HG02642 (cell line): ENCODE data around the gene ITGA11.

ENCODE experiments used
- ATAC-seq: cut with Tn5 transposase; IDR thresholded peaks from one replicate; pipeline ENCODE4 v1.9.1; 2021; ENCODE audit warnings: mild to moderate bottlenecking; ENCODE audit not compliant: unreplicated experiment, poor library complexity

The ITGA11 gene

DNA sequence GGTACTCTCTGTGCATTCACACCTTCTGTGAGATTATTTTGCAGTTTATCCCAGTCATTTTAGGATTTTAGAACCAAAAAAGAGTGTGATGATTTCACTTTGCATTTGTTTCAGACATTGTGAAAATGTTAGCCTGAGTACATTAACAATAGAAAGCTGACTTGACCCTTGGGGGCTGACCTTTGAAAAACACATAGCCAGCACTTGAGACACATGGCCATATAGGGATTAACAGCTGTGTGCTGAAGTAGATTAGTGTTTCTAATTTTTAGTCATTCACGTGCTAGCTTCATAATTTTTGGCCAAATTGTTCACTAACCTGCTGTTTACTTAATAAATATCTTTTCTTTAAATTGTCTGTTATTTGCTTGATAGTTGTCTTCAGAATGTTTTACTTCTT lies 151.0 kb downstream of the ITGA11 start:
- ATAC-seq, result no peak

DNA sequence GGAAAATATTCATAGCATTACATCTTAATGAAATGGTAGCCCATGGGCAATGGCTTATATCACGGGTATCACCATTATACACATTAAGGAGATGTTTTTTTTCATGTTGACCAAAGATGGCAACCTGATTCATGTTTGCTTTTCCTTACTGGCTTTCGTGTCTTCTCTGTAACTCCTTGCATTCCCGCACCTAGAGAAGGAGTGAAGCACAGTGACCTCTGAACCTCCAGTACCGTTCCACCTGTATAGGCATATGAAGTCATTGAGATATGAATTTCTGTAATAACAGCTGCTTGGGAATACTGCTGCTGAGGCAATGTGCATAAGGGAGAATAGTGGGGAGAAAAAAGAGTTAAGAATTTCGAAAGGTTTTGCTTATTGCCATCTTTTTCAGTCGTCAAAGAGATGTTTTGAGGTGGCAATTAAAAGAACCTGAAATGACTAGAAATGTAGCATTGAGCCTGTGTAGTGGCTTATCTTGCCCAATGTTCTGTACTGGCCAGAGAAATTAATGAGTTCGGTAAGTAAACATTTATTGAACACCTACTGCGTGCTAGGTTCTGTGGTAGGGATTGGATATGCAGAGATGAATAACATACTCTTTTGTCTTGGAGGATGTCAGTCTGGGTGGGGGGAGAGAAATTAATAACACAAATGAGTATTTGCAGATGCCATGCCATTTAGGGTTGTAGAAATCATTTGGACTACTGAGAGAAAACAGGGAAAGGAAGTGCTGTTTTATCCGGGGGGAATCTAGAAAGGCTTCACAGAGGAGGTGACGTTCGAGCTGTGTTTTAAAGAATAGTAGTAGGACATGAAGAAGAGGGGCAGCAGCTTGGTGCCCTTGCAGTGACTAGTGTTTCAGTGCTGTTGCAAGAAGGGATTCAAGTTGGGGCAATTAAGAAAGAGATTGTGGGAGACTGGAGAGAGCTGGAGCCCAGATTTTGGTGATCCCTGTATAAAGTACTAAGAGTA lies 151.9 kb downstream of the ITGA11 start:
- ATAC-seq, result no peak

DNA sequence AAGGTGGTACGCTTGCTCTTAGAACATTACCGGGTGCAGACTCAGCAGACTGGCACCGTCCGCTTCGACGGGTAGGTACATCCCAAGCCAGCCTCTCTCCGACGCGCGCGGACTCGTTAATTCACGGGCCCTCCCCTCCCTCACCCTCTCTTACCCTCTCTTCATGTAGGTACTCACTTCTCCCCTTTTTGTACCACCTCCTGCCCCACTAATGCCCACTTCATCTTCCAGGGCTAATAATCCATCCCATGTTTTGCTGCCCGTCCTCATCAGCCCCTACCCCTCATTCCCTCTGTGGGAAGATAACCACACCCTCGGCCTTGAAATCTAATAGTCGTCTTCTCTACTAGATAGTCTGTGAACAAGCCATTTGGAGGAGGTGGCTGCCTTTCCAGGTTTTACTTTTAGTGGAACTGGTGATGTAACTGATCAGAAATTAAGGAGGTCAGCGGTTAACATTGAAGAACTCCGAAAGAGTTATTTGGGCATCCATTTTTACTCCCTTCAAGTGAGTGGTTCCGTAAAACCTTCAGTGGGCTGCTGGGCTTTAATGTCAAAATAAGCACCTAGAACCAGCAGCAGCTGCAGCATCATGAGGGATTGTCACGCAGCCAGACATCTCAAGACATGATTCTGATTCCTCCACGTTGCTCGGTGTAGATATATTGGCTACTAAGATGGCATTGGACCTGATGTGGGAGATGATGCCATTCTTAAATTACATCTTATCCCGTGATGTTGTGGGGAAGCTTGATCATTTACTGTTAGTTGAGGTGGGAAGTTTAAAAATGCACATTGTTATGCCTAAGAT lies 153.2 kb downstream of the ITGA11 start:
- ATAC-seq, result no peak

DNA sequence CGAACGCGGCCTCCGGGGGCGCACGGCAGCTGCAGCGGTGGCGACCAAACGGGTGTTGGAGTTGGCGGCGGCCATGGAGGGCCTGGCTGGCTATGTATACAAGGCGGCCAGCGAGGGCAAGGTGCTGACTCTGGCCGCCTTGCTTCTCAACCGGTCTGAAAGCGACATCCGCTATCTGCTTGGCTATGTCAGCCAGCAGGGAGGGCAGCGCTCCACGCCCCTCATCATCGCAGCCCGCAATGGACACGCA lies 153.7 kb downstream of the ITGA11 start:
- no peak for ATAC-seq

DNA sequence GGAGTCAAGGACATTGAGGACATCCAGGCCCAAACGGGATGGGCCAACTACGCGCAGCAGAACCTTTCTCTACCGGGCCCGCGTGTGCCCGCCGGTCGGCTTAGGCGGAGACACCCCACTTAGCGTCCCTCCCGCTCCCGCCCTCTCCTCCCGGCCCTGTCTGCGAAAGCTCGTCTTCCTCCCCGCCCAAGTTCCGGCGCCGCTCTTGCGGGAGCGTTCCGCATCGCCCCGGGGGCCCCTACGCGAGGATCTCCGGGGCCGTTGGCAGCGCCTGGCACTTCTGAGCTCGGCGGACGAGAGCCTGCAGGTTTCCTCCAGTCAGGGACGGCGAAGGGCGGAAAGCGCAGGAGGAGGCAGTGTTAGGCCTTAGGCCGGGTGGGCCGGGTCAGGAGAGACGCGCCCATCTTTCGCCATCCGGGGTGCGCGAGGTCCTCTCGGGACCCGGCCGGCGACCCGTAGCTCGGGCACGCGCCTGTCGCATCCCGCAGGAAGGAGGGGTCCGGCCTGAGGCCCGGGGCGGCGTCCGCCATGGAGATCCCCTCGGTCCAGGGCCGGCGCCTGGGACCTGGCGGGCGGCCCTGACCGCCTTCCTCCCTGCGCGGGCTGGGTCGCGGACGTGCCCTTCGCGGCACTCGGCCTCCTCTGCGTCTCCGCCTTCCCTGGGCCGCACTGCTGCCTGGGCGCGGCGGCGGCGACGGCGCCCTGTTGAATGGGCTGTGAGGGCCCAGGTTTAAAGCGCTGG lies 154.2 kb downstream of the ITGA11 start, which contains the start of gene FEM1B:
FEM1B (plus strand) TSS at position 143 of the 742 bp plus-strand sequence. CDS start 673 bp downstream, outside the sequence.
- peak; percentile 78 for ATAC-seq

DNA sequence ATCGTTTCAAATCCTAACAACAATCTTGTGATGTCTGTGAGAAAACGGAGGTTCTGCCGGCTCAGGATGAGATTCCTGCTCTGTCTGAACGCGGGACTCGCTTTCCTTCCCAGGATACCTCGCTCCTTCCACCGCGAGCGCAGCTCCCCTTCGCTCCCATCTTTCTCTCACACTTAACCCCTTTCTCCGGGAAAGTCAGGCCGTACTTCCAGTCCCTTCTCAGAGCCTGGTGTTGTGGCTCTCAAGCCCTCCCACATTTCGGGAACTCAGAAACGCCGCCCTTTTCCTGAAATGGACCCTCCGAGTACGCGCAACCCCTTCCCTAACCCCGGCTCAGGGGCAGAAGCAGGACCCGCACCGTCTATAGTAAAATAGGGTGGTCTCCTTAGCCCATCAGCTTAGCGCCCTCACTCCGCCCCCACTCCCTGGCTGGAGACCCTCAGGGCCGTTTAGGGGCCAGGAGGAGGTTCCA lies 154.8 kb downstream of the ITGA11 start:
- peak; percentile 18 for ATAC-seq

DNA sequence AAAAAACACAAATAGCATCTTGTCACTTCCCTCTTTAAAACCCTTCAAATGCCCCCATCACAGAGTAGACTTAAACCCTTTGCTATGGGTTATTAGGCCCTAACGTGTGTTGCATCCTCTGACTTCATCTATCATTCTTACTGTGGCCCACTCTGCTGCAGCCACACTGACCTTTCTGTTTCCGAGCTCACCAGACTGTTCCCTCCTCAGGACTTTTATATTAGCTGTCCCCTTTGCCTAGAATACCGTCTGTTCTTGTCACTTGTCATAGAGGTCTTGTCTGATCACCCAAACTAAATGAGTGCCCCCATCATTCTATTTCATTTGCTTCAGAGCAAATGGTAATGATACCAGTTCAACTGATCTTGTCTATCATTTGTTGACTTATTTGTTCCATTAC lies 155.3 kb downstream of the ITGA11 start:
- no peak for ATAC-seq

DNA sequence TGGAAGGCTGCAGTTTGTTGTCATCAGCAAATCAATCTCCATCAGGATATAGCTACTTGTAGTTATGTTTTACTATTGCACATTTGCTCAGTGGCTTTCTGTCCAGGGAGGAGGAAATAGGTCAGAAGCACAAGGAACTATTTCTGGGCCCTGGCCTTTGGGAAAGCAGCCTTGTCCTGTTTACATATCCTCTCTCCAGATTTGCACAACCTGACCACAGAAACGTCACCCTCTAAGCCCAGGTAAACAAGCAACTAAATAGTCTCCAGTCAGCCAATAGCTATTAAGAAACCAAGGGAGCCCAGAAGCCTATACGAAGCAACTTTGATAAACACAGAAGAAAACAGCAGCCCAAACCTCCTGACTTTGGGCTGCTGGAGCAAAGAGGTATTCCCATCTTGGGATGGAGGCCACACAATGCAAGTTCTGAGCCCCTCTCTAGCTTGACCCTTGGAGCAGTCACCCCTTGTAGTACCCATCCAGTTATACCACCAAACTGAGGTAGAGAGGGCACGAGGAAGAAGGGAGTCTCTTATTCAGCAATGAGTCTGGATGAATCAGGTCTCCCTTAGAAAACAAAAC lies 156.7 kb downstream of the ITGA11 start:
- ATAC-seq, result no peak

DNA sequence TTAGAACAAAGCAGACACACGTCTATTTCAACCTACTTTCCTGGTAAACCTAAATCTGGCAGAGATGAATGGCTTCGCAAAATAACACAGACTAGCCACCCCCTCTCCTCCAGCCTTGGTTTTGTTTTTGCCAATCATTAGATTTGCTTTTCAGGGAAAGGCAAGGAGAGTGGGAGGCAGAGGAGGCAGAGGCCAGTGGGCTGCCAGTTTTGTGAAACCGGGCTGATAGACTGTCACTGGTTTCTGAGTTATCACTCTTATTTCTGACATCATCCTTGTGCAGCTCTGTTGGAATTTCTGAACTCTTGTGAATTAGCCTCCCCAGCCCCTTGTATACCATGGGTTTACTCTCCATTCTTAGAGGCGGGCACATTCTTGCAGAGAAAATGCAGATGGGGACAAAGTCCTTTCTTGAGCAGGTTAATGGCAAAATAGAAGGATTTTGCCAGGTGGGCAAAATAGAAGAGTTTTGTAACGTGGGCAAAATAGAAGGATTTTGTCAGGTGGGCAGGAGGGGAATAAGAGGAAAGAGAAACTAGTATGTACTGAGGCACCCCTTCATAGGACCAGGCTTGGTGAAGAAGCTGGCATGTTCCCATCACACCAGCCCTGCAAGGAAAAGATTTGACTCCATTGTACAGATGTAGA lies 157.6 kb downstream of the ITGA11 start:
- ATAC-seq, result no peak

DNA sequence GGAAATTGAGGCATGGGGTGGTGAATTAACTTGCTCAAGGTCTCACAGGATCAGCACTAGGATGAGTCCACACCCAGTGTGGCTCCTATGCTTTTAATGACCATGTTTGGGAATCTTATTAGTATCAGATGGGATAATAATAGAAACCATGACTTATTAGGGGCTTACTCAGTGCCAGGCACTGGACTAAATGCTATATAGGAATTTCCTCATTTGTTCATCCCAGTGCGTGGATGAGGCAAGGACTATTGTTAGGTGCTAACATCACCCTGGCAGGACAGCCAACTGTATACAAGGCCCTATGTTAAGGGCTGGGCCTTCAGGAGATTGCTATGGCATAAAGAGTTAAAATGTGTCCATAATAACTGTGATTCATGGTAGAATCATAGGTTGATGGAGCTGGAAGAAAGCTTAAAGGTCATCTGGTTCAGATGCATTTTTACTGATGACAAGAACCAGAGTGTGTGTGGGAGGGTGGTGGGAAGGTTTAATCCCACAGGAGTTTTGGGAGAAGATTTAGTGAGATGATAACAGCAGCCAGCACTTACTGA lies 159.2 kb downstream of the ITGA11 start:
- no peak for ATAC-seq

DNA sequence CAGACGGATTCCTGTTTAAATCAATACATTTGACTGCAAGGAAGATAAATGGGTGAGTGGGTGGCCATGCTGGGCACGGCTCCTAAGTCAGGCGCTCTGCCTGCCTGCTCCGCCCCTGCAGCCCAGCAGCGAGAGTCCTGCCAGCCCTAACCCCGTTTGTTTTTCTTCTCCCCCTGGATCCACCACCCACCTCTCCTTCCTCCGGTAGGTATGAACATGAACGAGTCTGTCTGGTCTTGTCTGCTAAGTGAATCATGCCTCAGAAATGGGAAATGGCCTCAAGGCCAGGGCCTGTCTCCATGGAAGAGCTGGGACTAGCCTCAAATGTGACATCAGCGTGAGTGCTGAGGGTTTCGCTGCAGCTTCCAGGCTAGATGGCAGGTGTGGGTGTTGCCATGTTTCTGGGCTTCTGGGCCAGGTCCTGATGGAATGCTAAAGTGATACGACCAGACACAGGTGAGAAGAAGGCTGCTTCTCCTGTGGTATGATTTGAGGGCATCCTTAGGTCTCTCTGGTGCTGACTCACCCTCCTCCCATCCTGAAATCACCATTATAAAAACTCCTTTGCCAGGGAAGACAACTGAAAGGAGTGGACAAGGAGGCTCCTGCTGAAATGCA lies 160.0 kb downstream of the ITGA11 start:
- no peak for ATAC-seq

DNA sequence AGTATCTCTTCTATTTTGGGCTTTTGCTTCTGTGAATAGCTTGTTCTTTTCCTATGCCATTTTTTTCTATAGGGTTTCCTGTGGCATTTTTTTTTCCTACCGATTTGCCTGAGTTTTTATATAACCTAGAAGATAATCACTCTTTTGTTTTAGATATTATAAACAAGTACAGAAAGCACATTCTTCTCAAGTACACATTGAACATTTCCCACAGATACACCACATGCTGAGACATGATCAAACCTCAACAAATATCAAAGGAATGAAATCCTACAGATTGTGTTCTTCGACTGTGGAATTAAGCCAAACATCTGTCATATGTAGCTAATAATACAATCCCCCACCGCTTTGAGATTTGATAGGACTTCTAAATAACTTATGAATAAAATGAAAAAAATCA lies 163.6 kb downstream of the ITGA11 start:
- ATAC-seq, result no peak

DNA sequence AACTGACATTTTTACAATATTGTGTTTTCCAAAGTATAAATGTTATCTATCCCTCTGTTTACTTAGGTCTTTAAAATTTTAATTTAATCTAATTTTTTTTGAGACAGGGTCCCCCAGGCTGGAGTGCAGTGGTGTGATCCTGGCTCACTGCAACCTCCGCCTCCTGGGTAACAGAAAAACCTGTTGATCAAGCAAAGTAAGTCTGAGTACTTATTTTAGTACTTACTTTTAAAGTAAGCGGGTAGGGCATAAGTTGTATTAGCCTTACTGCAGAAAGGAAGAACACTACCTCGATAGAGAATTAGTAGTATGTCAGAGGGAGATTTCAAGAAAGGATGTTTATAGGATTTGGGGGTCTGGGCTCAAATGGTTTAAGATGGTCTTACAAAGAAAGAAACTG lies 166.3 kb downstream of the ITGA11 start:
- ATAC-seq, result no peak

DNA sequence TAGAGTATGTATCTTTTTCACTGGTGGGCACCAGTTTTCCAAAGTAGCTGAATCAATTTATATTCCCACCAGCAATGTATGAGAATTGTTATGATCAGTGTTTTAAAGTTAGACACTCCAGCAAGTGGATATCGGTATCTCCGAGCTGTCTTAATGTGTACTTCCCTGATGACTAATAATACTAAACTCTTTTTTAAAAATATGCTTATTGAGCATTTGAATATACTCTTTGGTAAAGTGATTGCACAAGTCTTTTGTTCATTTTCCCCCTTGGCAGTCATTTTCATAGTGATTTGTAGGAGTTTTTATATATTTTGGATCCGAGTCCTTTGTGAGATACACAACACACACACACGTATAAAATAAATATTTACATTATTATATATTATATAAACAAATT lies 166.9 kb downstream of the ITGA11 start:
- no peak for ATAC-seq

DNA sequence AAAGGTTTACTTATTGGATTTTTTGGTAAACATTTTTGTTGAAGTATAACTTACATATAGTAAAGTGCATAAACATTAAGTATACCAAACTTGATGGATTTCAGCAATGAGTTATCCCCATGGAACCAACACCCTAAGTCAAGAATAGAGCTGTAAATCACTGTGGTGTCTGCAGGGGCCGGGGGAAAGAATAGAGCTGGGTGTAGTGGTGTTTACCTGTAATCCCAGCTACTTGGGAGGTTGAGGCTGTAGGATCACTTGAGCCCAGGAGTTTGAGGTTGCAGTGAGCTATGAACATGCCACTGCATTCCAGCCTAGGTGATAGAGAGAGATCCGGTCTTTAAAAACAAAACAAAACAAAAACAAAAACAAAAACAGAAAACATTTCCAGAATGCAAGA lies 167.7 kb downstream of the ITGA11 start:
- ATAC-seq, result no peak

DNA sequence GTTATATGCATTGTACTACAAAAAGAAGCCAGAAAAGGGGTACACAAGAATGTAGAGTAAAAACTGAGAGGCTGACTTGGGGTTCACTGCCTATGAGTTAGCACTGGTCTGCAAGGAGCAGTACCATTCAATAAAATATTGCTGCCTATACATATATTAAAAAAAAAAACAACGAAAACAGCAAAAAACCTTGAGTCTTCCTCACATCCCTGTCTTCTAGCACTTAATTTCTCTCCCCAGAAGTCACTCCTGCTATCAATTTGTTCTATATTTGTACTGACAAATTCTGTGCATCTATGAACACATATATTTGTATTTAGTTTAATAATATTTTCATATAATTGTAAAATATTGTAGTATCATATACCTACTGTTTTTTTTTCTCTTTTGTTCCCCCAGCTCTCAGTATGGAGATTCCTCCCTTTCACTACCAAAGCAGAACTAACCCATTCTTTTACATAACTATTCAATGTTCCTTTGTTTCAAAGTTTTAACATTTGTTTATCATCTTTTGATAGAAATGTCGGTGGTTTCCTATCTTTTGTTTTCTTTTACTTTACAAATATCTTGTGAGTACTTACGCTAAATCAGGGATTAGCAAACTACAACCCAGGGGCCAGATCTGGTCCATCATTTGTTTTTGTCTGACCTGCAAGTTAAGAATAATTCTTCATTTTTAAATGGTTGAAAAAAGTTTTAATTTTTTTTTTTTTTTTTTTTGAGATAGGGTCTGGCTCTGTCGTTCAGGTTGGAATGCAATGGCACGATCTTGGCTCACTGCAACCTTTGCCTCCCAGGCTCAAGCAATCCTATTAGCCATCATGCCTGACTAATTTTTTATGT lies 169.2 kb downstream of the ITGA11 start:
- no peak for ATAC-seq

DNA sequence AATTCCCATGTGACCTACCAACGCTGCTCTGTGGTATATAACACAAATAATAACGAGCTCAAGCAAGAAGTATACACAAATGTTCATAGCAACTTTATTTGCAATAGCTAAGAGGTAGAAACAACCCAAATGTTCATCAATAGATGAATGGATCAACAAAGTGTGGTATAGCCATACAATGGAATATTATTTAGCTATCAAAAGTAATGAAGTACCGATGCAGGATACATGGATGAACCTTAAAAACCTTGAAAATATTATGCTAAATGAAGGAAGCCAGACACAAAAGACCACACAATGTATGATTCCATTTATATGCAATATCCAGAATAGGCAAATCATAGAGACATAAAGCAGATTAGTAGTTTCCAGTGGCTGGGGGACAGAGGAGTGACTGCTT lies 170.0 kb downstream of the ITGA11 start:
- ATAC-seq, result no peak

DNA sequence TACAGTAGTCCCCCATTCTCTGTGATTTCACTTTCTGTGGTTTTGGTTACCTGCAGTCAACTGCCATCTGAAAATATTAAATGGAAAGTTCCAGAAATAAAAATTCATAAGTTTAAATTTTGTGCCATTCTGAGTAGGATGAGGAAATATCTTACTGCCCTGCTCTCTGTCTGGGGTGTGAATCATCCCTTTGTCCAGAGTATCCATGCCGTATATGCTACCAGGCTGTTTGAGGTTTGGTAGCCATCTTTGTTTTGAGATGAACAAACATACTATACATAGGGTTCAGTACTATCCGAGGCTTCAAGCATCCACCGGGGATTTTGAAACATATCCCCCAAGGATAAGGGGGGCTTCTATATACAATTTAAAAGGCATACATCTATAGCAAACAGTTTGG lies 170.7 kb downstream of the ITGA11 start:
- no peak for ATAC-seq
